HUES64 (cell line): ENCODE results near the gene NEMF.
"Not testable (repeated sequence)": the region's sequence is repeated elsewhere in the genome, so short reads cannot be mapped to it uniquely, and the experiment has no call there.

Experiments used
- H3K27ac ChIP-seq: 2 replicates; pipeline ENCODE4 v1.7.0; 2013; ENCODE audit warnings: low read depth, low read length, inconsistent platforms
- H3K27me3 ChIP-seq: 2 replicates; pipeline ENCODE4 v1.6.1; 2013; ENCODE audit warnings: mild to moderate bottlenecking, low read length; ENCODE audit not compliant: insufficient read depth
- H3K36me3 ChIP-seq: 2 replicates; pipeline ENCODE4 v1.6.1; 2013; ENCODE audit warnings: mild to moderate bottlenecking, low read length; ENCODE audit not compliant: insufficient read depth
- H3K4me1 ChIP-seq: 2 replicates; pipeline ENCODE4 v1.6.1; 2013; ENCODE audit warnings: mild to moderate bottlenecking, low read length, moderate library complexity; ENCODE audit not compliant: insufficient read depth
- H3K4me3 ChIP-seq: 2 replicates; pipeline ENCODE4 v1.5.1; 2013; ENCODE audit warnings: mild to moderate bottlenecking, low read length, moderate library complexity
- H3K9ac ChIP-seq: 2 replicates; pipeline ENCODE4 v1.6.1; 2013; ENCODE audit warnings: mild to moderate bottlenecking, low read depth, low read length
- H3K9me3 ChIP-seq: 2 replicates; pipeline ENCODE4 v1.6.1; 2013; ENCODE audit warnings: low read depth, low read length; ENCODE audit not compliant: insufficient read depth
- WGBS: fragments of 150-250, 120-280 bp; methylation state at CpG from one replicate; pipeline ENCODE4 v1.1.7; 2013; ENCODE audit warnings: missing lambda C conversion rate; 5-methylcytosine and 5-hydroxymethylcytosine counted together

NEMF gene

DNA sequence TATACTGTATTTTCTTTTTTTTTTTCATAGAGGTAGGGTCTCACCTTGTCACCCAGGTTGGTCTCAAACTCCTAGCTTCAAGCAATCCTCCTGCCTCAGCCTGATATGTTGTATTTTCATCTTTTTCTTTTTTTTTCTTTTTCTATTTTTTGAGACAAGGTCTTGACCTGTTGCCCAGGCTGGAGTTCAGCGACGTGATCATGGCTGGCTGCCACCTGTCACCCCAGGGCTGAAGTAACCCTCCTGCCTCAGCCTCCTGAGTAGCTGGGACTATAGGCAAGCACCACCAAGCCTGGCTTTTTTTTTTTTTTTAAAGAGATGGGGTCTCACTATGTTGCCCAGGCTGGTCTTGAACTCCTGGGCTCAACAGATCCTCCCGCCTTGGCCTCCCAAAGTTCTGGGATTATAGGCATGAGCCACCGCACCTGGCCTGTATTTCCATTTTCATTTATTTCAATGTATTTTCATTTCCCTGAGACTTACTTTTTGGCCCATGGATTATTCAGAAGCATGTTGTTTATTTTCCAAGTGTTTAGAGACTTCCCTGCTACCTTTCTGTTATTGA lies 24.1 kb upstream of the NEMF start:
- no peak overlapping the region for H3K9ac ChIP-seq
- no peak overlapping the region for H3K27ac ChIP-seq
- H3K9me3 ChIP-seq: no peaks in the 10 kb centered on the region
- no peaks in the 10 kb centered on the region for H3K4me1 ChIP-seq
- 71% methylated on average over 4 of the region's 4 CpGs for WGBS
- no peaks in the 10 kb centered on the region for H3K36me3 ChIP-seq
- no peak overlapping the region for H3K4me3 ChIP-seq
- H3K27me3 ChIP-seq: no peaks in the 10 kb centered on the region

- H3K9me3 ChIP-seq: no peaks in the 10 kb centered on the region
- WGBS: 90% methylated on average over 12 of the region's 12 CpGs
- no peak overlapping the region for H3K4me3 ChIP-seq
- no peaks in the 10 kb centered on the region for H3K27me3 ChIP-seq
- no peaks in the 10 kb centered on the region for H3K36me3 ChIP-seq
- H3K9ac ChIP-seq: no peak overlapping the region
- H3K27ac ChIP-seq: no peak overlapping the region
- no peaks in the 10 kb centered on the region for H3K4me1 ChIP-seq
Measured at GRCh38 chr14:49875640-49876198, 23.1 kb upstream of the NEMF start.

DNA sequence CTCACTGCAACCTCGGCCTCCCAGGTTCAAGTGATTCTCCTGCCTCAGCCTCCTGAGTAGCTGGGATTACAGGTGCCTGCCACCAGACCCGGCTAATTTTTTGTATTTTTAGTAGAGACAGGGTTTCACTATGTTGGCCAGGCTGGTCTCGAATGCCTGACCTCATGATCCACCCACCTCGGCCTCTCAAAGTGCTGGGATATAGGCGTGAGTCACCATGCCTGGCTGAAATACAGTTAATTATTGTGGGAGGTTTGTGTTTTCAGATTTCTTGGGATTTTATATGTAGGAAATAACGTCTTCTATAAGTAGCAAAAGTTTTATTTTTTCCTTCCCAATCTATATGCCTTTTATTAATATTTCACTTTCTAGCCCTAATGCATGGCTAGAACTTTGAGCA lies 21.0 kb upstream of the NEMF start:
- not testable (repeated sequence) for H3K4me1 ChIP-seq

DNA sequence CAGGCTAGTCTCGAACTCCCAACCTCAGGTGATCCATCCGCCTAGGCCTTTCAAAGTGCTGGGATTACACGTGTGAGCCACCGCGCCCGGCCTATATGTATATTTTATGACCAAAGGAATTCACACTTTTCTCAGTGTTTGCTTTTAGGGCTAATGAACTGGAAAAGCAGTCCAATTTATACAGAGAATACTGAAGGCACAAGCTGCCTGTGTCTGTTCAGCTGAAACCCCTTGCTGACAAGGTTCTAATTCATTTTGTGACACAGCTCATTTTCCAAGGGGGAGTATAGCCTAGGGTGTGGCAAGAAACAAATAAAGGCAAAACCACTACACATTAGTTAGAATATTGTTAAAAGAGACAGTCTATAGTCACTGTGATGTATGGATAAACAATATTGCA lies 18.3 kb upstream of the NEMF start:
- Histone ChIP-seq H3K36me3 (no peaks in the 10 kb centered on the region), H3K9me3 (no peaks in the 10 kb centered on the region), H3K4me3 (no peak overlapping the region), H3K4me1 (no peaks in the 10 kb centered on the region), H3K27ac (no peak overlapping the region), H3K9ac (no peak overlapping the region), H3K27me3 (peaks cover 6% of the 10 kb centered on the region; the same call in 1 of the 2 replicates)
- WGBS: 97% methylated on average over 6 of the region's 6 CpGs

More for the DNA sequence above, 21.0 kb upstream of the NEMF start:
- 93% methylated on average over 5 of the region's 6 CpGs for WGBS
- not testable (repeated sequence) for H3K9me3 ChIP-seq, H3K36me3 ChIP-seq, H3K4me3 ChIP-seq, H3K9ac ChIP-seq, H3K27ac ChIP-seq, H3K27me3 ChIP-seq

- Histone ChIP-seq H3K4me1 (no peaks in the 10 kb centered on the region), H3K27me3 (peaks cover 6% of the 10 kb centered on the region; the same call in 1 of the 2 replicates), H3K4me3 (peak overlapping the region; percentile 62), H3K27ac (no peak overlapping the region), H3K9me3 (no peaks in the 10 kb centered on the region), H3K9ac (no peak overlapping the region), H3K36me3 (no peaks in the 10 kb centered on the region)
- WGBS: 83% methylated on average over 5 of the region's 5 CpGs
Measured at GRCh38 chr14:49868720-49869114, 16.1 kb upstream of the NEMF start.

DNA sequence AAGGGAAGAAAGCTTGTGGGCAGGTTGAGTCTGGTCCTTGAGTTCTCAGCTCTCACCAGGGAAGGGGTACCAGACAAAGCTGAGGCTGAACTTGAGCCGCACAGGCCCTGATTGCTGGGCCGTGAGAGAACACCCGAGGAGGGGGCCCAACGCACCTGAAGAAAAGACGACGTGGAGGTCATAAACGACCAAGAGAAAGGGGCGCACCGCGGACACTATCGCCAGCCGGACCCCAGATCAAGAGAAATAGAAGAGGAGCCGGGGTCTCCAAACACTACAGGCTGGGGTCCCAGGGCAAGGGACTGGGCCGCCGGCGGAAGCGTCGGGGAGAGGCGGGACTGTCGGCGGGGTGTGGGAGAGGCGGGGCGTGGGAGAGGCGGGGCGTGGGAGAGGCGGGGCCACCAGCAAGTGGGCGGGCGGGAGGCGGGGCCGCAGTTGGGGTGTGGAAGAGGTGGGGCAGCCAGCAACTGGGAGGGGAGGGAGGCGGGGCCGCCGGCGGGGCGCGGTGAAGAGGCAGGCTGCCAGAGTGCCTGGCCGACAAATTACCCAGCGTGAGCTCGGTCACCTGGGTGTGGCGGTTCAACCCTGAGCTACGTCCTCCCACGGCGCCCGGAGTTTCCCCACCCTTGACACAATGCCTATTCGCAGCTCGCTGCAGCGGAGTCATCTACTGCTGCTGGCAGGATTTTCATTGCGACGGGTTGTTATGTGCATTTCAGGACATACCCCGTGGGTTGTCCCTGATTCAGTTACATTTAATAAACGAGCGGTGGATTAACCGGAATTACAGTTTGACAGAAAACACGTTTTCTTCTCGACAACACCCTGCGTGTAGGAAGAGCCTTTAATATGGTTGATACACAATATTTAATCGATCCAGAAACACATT lies 15.5 kb upstream of the NEMF start:
- 4% methylated on average over 55 of the region's 57 CpGs for WGBS
- Histone ChIP-seq H3K36me3 (no peaks in the 10 kb centered on the region), H3K27ac (peak overlapping the region; percentile 57), H3K27me3 (peaks cover 6% of the 10 kb centered on the region; the same call in 1 of the 2 replicates), H3K4me3 (peak overlapping the region; percentile 84), H3K9me3 (no peaks in the 10 kb centered on the region), H3K4me1 (no peaks in the 10 kb centered on the region), H3K9ac (peak overlapping the region; percentile 80)

- H3K4me3 ChIP-seq: no peak overlapping the region
- H3K27me3 ChIP-seq: peaks cover 6% of the 10 kb centered on the region; the same call in 1 of the 2 replicates
- no peak overlapping the region for H3K9ac ChIP-seq
- WGBS: 7% methylated on average over 4 of the region's 4 CpGs
- H3K4me1 ChIP-seq: peaks cover 9% of the 10 kb centered on the region; the same call in 1 of the 2 replicates
- no peak overlapping the region for H3K27ac ChIP-seq
- H3K36me3 ChIP-seq: no peaks in the 10 kb centered on the region
- H3K9me3 ChIP-seq: no peaks in the 10 kb centered on the region
Measured at GRCh38 chr14:49865431-49865859, 12.9 kb upstream of the NEMF start.

DNA sequence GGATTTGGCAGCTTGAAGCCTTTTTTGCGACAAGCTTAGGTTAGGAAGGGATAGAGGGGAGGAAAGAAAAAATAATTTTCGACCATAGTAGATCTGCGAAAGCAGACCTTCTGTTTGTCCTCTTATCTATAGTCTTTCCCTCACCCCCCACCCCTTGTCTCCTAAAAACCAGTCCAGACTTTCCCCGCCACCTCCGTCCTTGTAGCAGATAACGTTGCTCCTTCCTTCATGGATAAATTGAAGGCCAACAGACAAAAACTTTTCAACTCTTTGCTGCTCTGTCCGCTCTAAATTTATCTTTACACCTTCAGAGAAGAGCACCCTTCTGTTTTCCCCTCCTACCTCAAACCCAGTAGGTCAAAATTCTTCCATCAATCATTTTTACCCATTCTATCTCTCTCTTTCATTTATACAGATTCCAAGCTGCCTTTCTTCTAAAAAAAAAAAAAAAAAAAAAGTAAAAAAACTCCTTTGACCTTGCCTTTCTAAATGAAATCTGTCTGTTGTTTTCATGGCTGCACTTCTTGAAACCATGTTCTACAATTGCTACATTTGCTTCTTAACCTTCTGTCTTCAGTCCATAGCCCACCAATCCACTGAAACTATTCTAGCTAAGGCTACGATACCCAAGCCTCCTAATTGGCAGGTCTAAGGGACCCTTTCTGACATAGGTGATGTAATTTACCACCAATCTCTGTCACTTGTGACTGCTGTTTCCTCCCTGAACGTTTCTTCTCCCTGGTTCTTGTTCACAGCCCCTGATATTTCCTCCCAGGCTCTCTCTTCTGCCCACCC lies 11.1 kb upstream of the NEMF start:
- H3K4me3 ChIP-seq: peak overlapping the region; percentile 89
- no peaks in the 10 kb centered on the region for H3K9me3 ChIP-seq
- H3K36me3 ChIP-seq: no peaks in the 10 kb centered on the region
- H3K4me1 ChIP-seq: peaks cover 9% of the 10 kb centered on the region; the same call in 1 of the 2 replicates
- H3K9ac ChIP-seq: peak overlapping the region; percentile 85; the same call in 1 of the 2 replicates
- H3K27ac ChIP-seq: peak overlapping the region; percentile 80; the same call in 1 of the 2 replicates
- WGBS: 32% methylated on average over 9 of the region's 9 CpGs
- peaks cover 3% of the 10 kb centered on the region; the same call in 1 of the 2 replicates for H3K27me3 ChIP-seq

DNA sequence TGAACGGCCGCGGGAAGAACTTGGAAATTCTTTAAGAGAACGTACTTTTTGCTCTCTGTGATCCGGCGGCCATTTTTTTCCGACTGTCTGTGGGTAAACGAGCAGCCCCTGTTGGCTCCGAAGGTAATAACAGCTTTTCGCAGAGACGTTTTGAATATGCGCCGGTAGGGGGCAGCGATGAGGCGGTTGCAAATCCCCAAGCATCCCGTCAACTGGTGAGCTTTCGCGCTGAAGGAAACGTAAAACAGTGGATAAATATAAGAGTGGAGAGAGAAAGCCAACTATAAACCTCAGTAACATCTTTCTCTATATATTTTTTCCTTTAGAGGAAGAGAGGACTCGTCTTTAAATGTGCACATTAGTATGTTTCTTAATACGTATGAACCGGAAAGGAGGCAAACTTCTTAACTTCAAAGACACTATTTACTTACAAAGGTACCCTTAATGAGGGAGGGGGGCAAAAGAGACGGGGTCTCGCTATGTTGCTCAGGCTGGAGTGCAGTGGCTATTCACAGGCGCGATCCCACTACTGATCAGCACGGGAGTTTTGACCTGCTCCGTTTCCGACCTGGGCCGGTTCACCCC lies 9.6 kb upstream of the NEMF start:
- Histone ChIP-seq H3K27me3 (no peaks in the 10 kb centered on the region), H3K36me3 (no peaks in the 10 kb centered on the region), H3K4me3 (peak overlapping the region; percentile 89), H3K4me1 (peaks cover 9% of the 10 kb centered on the region; the same call in 1 of the 2 replicates), H3K9me3 (no peaks in the 10 kb centered on the region), H3K9ac (peak overlapping the region; percentile 95), H3K27ac (peak overlapping the region; percentile 96)
- WGBS: under 1% methylated on average over 16 of the region's 30 CpGs

- peak overlapping the region; percentile 89 for H3K4me3 ChIP-seq
Measured at GRCh38 chr14:49861699-49862088, 9.1 kb upstream of the NEMF start.

More at GRCh38 chr14:49861699-49862088, 9.1 kb upstream of the NEMF start:
- WGBS: 3% methylated on average over 12 of the region's 12 CpGs
- peak overlapping the region; percentile 96 for H3K27ac ChIP-seq
- H3K27me3 ChIP-seq: no peaks in the 10 kb centered on the region
- no peaks in the 10 kb centered on the region for H3K9me3 ChIP-seq
- H3K9ac ChIP-seq: peak overlapping the region; percentile 95
- no peaks in the 10 kb centered on the region for H3K36me3 ChIP-seq
- peaks cover 9% of the 10 kb centered on the region; the same call in 1 of the 2 replicates for H3K4me1 ChIP-seq
